GM19438 (cell line): Measurements from ENCODE around the gene FAM162B.
"Not testable (repeated sequence)": the region's sequence is repeated elsewhere in the genome, so short reads cannot be mapped to it uniquely, and the experiment has no call there.

Source experiments
- ATAC-seq: cut with Tn5 transposase; IDR thresholded peaks from one replicate; pipeline ENCODE4 v1.9.1; 2021; ENCODE audit warnings: low read depth; ENCODE audit not compliant: unreplicated experiment

The FAM162B gene

DNA sequence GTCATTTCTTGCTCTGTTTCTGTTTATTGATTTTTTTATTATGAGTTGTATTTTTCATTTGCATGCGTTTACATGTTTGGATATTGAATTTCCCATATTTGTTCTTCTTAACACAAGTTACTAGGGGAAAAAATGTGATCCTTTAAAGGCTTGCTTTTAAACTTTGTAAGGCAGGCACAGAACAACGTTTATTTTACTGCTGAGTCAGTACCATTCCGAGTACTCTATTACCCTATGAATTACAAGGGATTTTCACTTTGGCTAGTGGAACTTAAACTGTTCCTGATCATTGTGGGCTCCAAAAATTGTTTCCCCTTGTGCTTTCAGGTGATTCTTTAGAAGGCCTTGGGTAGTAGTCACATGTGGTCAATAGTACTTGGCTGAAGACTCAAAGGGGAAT lies 28.5 kb downstream of the FAM162B start:
- ATAC-seq = no peak

DNA sequence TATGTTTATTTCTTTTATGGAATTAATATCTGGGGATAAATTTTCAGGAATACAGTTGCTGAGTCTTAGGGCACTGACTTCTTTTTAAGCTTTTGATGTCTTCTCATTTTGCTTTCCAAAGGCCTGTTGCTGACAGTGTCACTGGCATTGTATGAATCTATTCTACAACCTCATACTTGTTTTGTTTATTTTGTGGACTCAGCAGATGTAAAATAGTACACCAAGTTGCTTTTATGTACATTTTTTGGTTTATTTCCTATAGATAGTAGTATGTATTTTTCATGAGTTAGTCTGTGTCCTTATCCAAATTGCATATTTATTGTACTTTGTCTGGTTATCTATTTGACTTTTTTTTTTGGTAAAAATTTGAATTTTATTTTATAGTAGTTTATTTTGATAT lies 35.0 kb downstream of the FAM162B start:
- no peak for ATAC-seq

DNA sequence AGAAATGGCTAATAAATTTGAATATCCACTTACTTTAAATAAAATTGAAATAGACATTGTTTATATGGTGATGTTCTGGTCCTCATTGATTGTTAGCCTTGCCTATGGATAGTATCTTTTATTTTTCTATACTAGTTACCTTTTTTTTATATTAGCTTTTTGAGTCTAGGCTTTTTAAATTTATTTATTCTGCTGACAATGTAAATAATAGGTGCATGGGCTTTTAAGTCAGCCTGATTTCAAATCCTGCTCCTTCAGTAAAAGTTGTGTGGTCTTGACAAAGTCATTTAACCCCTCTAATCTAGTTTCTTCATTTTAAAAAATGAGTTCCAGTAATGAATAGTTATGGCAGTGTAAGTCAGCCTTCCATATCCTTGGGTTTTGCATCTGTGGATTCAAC lies 38.6 kb downstream of the FAM162B start:
- ATAC-seq = no peak

DNA sequence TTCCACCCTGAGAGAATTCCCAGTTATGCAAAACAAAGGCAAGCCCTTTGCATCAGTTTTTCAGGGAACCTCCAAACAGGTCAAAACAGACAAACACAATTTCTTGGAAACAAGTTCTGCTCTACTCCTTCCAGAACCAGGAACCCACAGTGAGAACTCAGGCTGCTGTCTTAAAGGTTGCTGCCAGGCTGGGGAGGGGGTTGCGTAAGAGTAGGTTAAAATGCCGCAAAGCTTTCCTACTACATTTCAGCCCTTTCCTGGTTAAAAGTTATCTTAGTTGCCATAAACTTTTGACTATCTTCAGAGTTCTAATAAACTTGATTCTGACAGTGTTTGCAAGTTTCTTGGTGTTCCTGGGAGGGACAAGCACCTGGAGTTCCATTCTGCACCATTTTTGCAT lies 50.8 kb downstream of the FAM162B start:
- no peak for ATAC-seq

DNA sequence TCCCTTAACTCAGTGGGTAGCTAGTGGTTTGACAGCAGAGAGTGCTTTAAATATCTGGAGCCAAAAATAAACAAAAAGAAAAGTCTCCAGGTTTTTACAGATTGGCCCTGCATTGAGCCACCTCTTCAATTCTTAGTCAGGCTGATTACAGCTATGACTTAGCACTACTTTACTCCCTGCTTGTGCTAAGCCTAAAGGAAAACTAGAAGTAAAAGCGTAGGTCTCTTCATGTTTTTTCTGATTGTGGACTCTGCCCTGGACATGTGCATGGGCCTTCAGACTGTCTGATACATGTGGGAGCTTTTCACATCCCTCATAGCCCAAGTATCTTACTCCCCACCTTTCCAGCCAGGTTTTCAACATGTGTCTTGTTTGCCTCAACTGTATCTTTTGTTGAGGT lies 51.2 kb downstream of the FAM162B start:
- no peak for ATAC-seq

DNA sequence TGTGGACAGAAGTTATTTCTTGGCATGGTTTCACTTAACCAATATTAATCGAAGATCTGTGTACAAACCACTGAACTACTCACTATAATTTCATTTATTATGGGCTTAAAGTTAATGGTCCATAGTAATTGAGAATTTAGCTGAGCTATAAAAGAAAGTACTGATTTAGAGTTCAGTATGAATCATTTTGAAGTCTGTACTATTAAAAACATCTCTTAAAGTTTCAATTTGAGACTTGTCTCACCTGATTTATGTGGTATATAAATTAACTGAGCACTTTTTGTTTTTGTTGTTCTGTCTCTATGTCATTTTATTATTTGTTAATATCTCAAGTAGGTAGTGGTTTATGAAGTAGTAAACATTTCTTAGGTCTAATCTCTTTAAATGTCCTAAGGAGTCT lies 59.6 kb downstream of the FAM162B start:
- ATAC-seq = no peak

GRCh38 chr6:116703888-116704287 lies 61.6 kb downstream of the FAM162B start:
- not testable (repeated sequence) for ATAC-seq
